Endothelial cell of umbilical vein (primary cell): Measurements from ENCODE around the gene POU2AF3. TPM values are rescaled to one million over a fixed set of nuclear protein-coding genes. Genes with fewer than 3 reads are reported as not detected.

ENCODE experiments used
- BruUV-seq: library from RNA; stranded (reverse); fragments of 400-500 nt; replicated peaks from 2 replicates; lab custom pipeline; 2021; lab: Mats Ljungman, UMichigan
- CTCF ChIA-PET: fragments of 300-600, 350-600 bp; sonication (Branson Sonifier 250); formaldehyde crosslinking; loops from one replicate; lab custom pipeline; 2021; ENCODE audit warnings: antibody characterized with exemption, inconsistent platforms; lab: Charles Lee
- POLR2A ChIA-PET: fragments of 300-600, 350-600 bp; sonication (Branson Sonifier 250); formaldehyde crosslinking; loops from one replicate; lab custom pipeline; 2021; ENCODE audit warnings: antibody characterized with exemption, inconsistent platforms; lab: Charles Lee
- DNase-seq: peaks from one replicate; pipeline ENCODE4 v3.0.0-alpha.2; 2011; ENCODE audit warnings: low read depth, low spot score
- FAIRE-seq: peaks from 2 replicates; lab custom pipeline; 2011; peaks lifted over from hg19 to GRCh38; lab: Jason Lieb, UNC
- H2AFZ ChIP-seq: 2 replicates; pipeline ENCODE4 v1.6.0; 2012; ENCODE audit warnings: low read depth, low read length, control low read depth, inconsistent platforms
- H3K27ac ChIP-seq: 2 replicates; pipeline ENCODE4 v1.5.1; 2011; ENCODE audit warnings: low read depth, mild to moderate bottlenecking, control low read depth, low read length, moderate library complexity; ENCODE audit not compliant: insufficient read depth
- H3K27me3 ChIP-seq, 2 experiments: 2 replicates each; pipeline versions ENCODE4 v1.6.0 to v1.6.1; 2011; ENCODE audit warnings: low read length in 2 of 2, mixed read lengths in 1 of 2; ENCODE audit not compliant: control insufficient read depth in 2 of 2, insufficient read depth in 2 of 2
- H3K36me3 ChIP-seq, 2 experiments: 2 replicates in 1 of 2; 3 replicates in 1 of 2; pipeline ENCODE4 v1.5.1; 2011; ENCODE audit warnings: low read length in 2 of 2, mild to moderate bottlenecking in 1 of 2, moderate library complexity in 1 of 2; ENCODE audit not compliant: control insufficient read depth in 2 of 2, insufficient read depth in 2 of 2; ENCODE audit errors: extremely low read depth in 1 of 2
- H3K4me1 ChIP-seq: 3 replicates; pipeline ENCODE4 v1.5.1; 2011; ENCODE audit warnings: mild to moderate bottlenecking, low read length; ENCODE audit not compliant: control insufficient read depth, insufficient read depth; ENCODE audit errors: extremely low read depth
- H3K4me2 ChIP-seq: 2 replicates; pipeline ENCODE4 v1.6.1; 2011; ENCODE audit warnings: low read length, control low read depth, mixed read lengths; ENCODE audit not compliant: insufficient read depth
- H3K4me3 ChIP-seq, 3 experiments: fragments of 200-600 bp in 1 of 3; sonication (generic), shearing (Covaris generic) in 1 of 3; replicated peaks in 1 of 3; 2 replicates each; pipeline ENCODE4 v1.5.1; 2011 to 2016; ENCODE audit warnings: control low read depth in 3 of 3, low read length in 3 of 3, mild to moderate bottlenecking in 2 of 3, inconsistent platforms in 1 of 3, low read depth in 1 of 3, moderate library complexity in 1 of 3; ENCODE audit not compliant: insufficient read depth in 1 of 3
- H3K79me2 ChIP-seq: 2 replicates; pipeline ENCODE4 v1.6.0; 2012; ENCODE audit warnings: low read length, inconsistent platforms; ENCODE audit not compliant: control insufficient read depth, insufficient read depth
- H3K9ac ChIP-seq: replicated peaks from 2 replicates; pipeline ENCODE3; 2011; ENCODE audit warnings: low read length, control low read depth; ENCODE audit not compliant: insufficient read depth; ENCODE audit errors: extremely low read depth
- H3K9me1 ChIP-seq: replicated peaks from 3 replicates; pipeline ENCODE4 v1.6.0; 2011; ENCODE audit warnings: mild to moderate bottlenecking, low read length; ENCODE audit not compliant: control insufficient read depth, insufficient read depth; ENCODE audit errors: extremely low read depth
- H3K9me3 ChIP-seq: replicated peaks from 2 replicates; pipeline ENCODE4 v1.5.1; 2012; ENCODE audit warnings: low read length, inconsistent platforms; ENCODE audit not compliant: control insufficient read depth, insufficient read depth
- H4K20me1 ChIP-seq: replicated peaks from 2 replicates; pipeline ENCODE3; 2011; ENCODE audit warnings: mild to moderate bottlenecking, low read length; ENCODE audit not compliant: control insufficient read depth, insufficient read depth; ENCODE audit errors: extremely low read depth
- EZH2 ChIP-seq: IDR thresholded peaks from 2 replicates; pipeline ENCODE4 v1.6.1; 2012; ENCODE audit warnings: borderline replicate concordance, low read depth, mild to moderate bottlenecking, moderate library complexity, low read length, inconsistent platforms; ENCODE audit not compliant: severe bottlenecking
- FOS ChIP-seq: IDR thresholded peaks from 2 replicates; pipeline ENCODE4 v1.6.1; 2011; ENCODE audit warnings: mild to moderate bottlenecking, low read length, moderate library complexity, borderline replicate concordance; ENCODE audit not compliant: insufficient read depth
- GATA2 ChIP-seq: IDR thresholded peaks from 2 replicates; pipeline ENCODE4 v1.7.0; 2011; ENCODE audit warnings: low read depth, mild to moderate bottlenecking, moderate library complexity, mixed read lengths, low read length; ENCODE audit not compliant: insufficient read length, insufficient read depth
- JUN ChIP-seq: IDR thresholded peaks from 2 replicates; pipeline ENCODE4 v1.6.1; 2011; ENCODE audit warnings: borderline replicate concordance, low read depth; ENCODE audit not compliant: insufficient read length, insufficient read depth
- MAX ChIP-seq: IDR thresholded peaks from 2 replicates; pipeline ENCODE4 v1.6.1; 2011; ENCODE audit not compliant: insufficient read depth, insufficient read length
- MYC ChIP-seq: IDR thresholded peaks from one replicate; pipeline ENCODE4 v1.6.1; 2011; ENCODE audit warnings: mild to moderate bottlenecking, low read depth, low read length
- POLR2AphosphoS5 ChIP-seq: IDR thresholded peaks from 2 replicates; pipeline ENCODE4 v1.6.1; 2012; ENCODE audit warnings: low read depth, mild to moderate bottlenecking, control low read depth, low read length, moderate library complexity; ENCODE audit not compliant: insufficient read depth
- dilution Hi-C: fragments of 300-500 bp; cut with MboI; formaldehyde crosslinking; loops from one replicate; pipeline ENCODE4 v1.15.0; 2019; ENCODE audit warnings: low sequenced_read_pairs; ENCODE audit not compliant: extremely low pct_ligation_motif_present
- intact Hi-C: fragments of 100-400 bp; cut with micrococcal nuclease; formaldehyde crosslinking; loops from one replicate; pipeline ENCODE4 v1.10.0; 2022
- polyA plus RNA-seq, 4 experiments: library from polyadenylated mRNA; depleted of rRNA in 3 of 4; stranded (reverse) in 3 of 4; unstranded in 1 of 4; fragments of >200 nt; gene quantifications; 2 replicates each; pipeline versions ENCODE4 v1.2.1 to v1.2.3, GENCODE V29; 2011 to 2012; ENCODE audit warnings: missing spikeins in 1 of 4
- total RNA-seq: library from RNA; stranded (reverse); gene quantifications from 2 replicates; pipeline ENCODE4 v1.2.3, GENCODE V29; 2021
- TF ChIP-seq, protein P1 (sequence below), 2 donors: IDR thresholded peaks; 1 replicate in 1 of 2; 2 replicates in 1 of 2; pipeline ENCODE4 v1.5.1; 2011; ENCODE audit warnings: low read length in 2 of 2, mild to moderate bottlenecking in 2 of 2, moderate library complexity in 2 of 2, control low read depth in 1 of 2, inconsistent platforms in 1 of 2, low read depth in 1 of 2; ENCODE audit not compliant: insufficient read depth in 1 of 2; ENCODE audit errors: extremely low read depth in 1 of 2

The POU2AF3 gene
- total and polyA plus RNA-seq, 2 donors (not counting 3 experiments of a cell fraction or from before 2014, with no cell fraction given) = not detected

DNA sequence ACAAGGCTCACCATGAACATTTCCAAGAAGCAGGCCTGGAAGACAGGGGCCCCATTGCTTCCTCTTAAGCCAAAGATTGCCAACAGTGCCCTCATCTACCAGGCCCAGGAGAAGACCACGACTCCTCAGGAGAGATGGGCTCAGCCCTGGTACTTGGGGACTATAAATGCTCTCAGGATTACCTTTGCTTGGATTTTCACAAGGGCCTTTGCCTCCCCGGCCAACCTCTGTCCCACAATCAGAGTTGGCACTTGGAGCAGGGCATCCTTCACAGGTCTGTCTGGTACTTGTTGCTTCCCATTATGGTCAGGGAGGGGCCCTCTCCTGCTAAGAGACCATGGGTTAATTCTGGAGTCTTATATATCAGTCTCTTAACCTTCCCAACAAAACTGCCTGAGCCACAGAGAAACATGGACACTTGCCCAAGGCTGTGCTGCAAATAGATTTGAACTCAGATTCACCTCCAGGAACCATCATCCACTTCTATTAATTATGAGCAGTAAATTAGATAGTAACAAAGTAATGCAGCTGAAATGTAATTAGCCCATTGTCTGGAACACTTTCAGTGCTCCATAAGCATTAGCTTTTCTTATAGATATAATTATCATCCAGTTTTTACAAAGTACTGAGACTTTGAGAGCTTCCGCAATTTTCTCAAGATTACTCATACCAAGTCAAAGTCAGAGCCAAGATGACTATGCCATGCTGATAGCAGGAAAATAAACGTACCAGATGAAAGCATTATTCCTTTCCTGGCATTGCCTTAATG lies 33.5 kb downstream of the POU2AF3 start:
- Histone ChIP-seq H4K20me1 (no peaks in the 10 kb centered on the region), H3K9me3 (no peaks in the 10 kb centered on the region), H3K4me2 (no peak overlapping the region), H3K27ac (no peak overlapping the region), H3K4me3 (no peak overlapping the region), H3K4me1 (no peaks in the 10 kb centered on the region), H3K9me1 (no peaks in the 10 kb centered on the region), H3K36me3 (no peaks in the 10 kb centered on the region), H3K79me2 (no peaks in the 10 kb centered on the region), H3K27me3 (no peaks in the 10 kb centered on the region), H2AFZ (no peak overlapping the region), H3K9ac (no peak overlapping the region)
- intact Hi-C loops = no loop called here
- ChIA-PET CTCF (no interaction called here), POLR2A (no interaction called here)
- BruUV-seq = no TSS peak
- FAIRE-seq (no peak), DNase-seq (no peak)
- dilution Hi-C loops = no loop called here
- TF ChIP-seq MAX = no peak
- TF ChIP-seq POLR2AphosphoS5 = no peak
- no peak for TF ChIP-seq MYC
- no peak for TF ChIP-seq EZH2
- TF ChIP-seq GATA2 = no peak
- TF ChIP-seq FOS = no peak
- TF ChIP-seq, protein P1, sequence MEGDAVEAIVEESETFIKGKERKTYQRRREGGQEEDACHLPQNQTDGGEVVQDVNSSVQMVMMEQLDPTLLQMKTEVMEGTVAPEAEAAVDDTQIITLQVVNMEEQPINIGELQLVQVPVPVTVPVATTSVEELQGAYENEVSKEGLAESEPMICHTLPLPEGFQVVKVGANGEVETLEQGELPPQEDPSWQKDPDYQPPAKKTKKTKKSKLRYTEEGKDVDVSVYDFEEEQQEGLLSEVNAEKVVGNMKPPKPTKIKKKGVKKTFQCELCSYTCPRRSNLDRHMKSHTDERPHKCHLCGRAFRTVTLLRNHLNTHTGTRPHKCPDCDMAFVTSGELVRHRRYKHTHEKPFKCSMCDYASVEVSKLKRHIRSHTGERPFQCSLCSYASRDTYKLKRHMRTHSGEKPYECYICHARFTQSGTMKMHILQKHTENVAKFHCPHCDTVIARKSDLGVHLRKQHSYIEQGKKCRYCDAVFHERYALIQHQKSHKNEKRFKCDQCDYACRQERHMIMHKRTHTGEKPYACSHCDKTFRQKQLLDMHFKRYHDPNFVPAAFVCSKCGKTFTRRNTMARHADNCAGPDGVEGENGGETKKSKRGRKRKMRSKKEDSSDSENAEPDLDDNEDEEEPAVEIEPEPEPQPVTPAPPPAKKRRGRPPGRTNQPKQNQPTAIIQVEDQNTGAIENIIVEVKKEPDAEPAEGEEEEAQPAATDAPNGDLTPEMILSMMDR (IDR thresholded peaks at IDR 0.05; ENCODE audit: extremely low read depth in 1 of 2, insufficient read depth in 1 of 2, low read depth in 1 of 2, low read length in 2 of 2) = no peak
- TF ChIP-seq JUN = no peak
